HAP-1 (cell line): ENCODE measurements around the gene TBC1D16.
A peak's percentile ranks its signal among the peaks of the same experiment; 100 is the strongest.

ENCODE experiments used
- DNase-seq, 2 experiments: peaks; one replicate each; pipeline ENCODE4 v3.0.0-alpha.2; 2016 to 2020; ENCODE audit warnings: low spot score in 2 of 2
- H3K27me3 ChIP-seq: fragments of 250-450 bp; sonication (Bioruptor Pico); 2 replicates; pipeline ENCODE4 v1.5.1; 2020; ENCODE audit warnings: low read depth, mild to moderate bottlenecking, moderate library complexity
- H3K36me3 ChIP-seq: fragments of 250-450 bp; sonication (Bioruptor Pico); replicated peaks from 2 replicates; pipeline ENCODE4 v1.5.1; 2020; ENCODE audit warnings: mild to moderate bottlenecking
- H3K4me1 ChIP-seq: fragments of 250-450 bp; sonication (Bioruptor Pico); 2 replicates; pipeline ENCODE4 v1.5.1; 2020; ENCODE audit warnings: mild to moderate bottlenecking
- H3K4me3 ChIP-seq: fragments of 250-450 bp; sonication (Bioruptor Pico); 2 replicates; pipeline ENCODE4 v1.5.1; 2020; ENCODE audit warnings: mild to moderate bottlenecking, moderate library complexity
- H3K9me3 ChIP-seq: fragments of 250-450 bp; sonication (Bioruptor Pico); 2 replicates; pipeline ENCODE4 v1.5.1; 2020; ENCODE audit warnings: mild to moderate bottlenecking, moderate library complexity
- in situ Hi-C: fragments of 300-500 bp; cut with MboI; formaldehyde crosslinking; loops from 3 replicates; pipeline ENCODE4 v1.14.3; 2020; ENCODE audit warnings: low sequenced_read_pairs, inconsistent platforms, mixed read lengths

TBC1D16 gene

GRCh38 chr17:79912552-79913330, 122.9 kb downstream of the TBC1D16 start:
- Histone ChIP-seq H3K36me3 (no peaks in the 10 kb centered on the region), H3K4me3 (no peak overlapping the region), H3K27me3 (no peaks in the 10 kb centered on the region; the same call in 1 of the 2 replicates), H3K4me1 (no peaks in the 10 kb centered on the region), H3K9me3 (no peaks in the 10 kb centered on the region)
- in situ Hi-C loops = loop anchor here (10.0 kb wide), 1 partner anchor 128 kb away; no protein-coding TSS in a partner anchor
- no peak for DNase-seq

- H3K27me3 ChIP-seq = no peaks in the 10 kb centered on the region; the same call in 1 of the 2 replicates
- in situ Hi-C loops = loop anchor here (10.0 kb wide), 1 partner anchor 127 kb away; no protein-coding TSS in a partner anchor
- no peaks in the 10 kb centered on the region for H3K36me3 ChIP-seq
- H3K9me3 ChIP-seq = no peaks in the 10 kb centered on the region
- no peaks in the 10 kb centered on the region for H3K4me1 ChIP-seq
- no peak for DNase-seq
- H3K4me3 ChIP-seq = no peak overlapping the region
These were observed 124.0 kb downstream of the TBC1D16 start for GRCh38 chr17:79911430-79912399.

GRCh38 chr17:79910985-79911361, 124.7 kb downstream of the TBC1D16 start:
- no peak overlapping the region for H3K4me3 ChIP-seq
- no peak for DNase-seq
- no peaks in the 10 kb centered on the region; the same call in 1 of the 2 replicates for H3K27me3 ChIP-seq
- no peaks in the 10 kb centered on the region for H3K9me3 ChIP-seq
- H3K4me1 ChIP-seq = no peaks in the 10 kb centered on the region
- in situ Hi-C loops = loop anchor here (10.0 kb wide), 1 partner anchor 126 kb away; no protein-coding TSS in a partner anchor
- H3K36me3 ChIP-seq = no peaks in the 10 kb centered on the region

GRCh38 chr17:79909121-79909520, 126.6 kb downstream of the TBC1D16 start:
- DNase-seq = no peak
- H3K4me3 ChIP-seq = no peak overlapping the region
- in situ Hi-C loops = no loop called here
- H3K9me3 ChIP-seq = no peaks in the 10 kb centered on the region
- H3K36me3 ChIP-seq = no peaks in the 10 kb centered on the region
- no peaks in the 10 kb centered on the region; the same call in 1 of the 2 replicates for H3K27me3 ChIP-seq
- H3K4me1 ChIP-seq = no peaks in the 10 kb centered on the region

GRCh38 chr17:79907850-79908249, 127.8 kb downstream of the TBC1D16 start:
- Histone ChIP-seq H3K27me3 (no peaks in the 10 kb centered on the region; the same call in 1 of the 2 replicates), H3K9me3 (no peaks in the 10 kb centered on the region), H3K36me3 (no peaks in the 10 kb centered on the region), H3K4me1 (no peaks in the 10 kb centered on the region), H3K4me3 (no peak overlapping the region)
- DNase-seq = no peak
- in situ Hi-C loops = no loop called here

- H3K4me1 ChIP-seq = no peaks in the 10 kb centered on the region
- in situ Hi-C loops = no loop called here
- no peaks in the 10 kb centered on the region; the same call in 1 of the 2 replicates for H3K27me3 ChIP-seq
- no peak overlapping the region for H3K4me3 ChIP-seq
- no peaks in the 10 kb centered on the region for H3K9me3 ChIP-seq
- H3K36me3 ChIP-seq = no peaks in the 10 kb centered on the region
- DNase-seq = no peak
These were observed 128.4 kb downstream of the TBC1D16 start for GRCh38 chr17:79907217-79907715.

GRCh38 chr17:79905832-79906231, 129.8 kb downstream of the TBC1D16 start:
- peak in 1 of 2 experiments; percentile 32 for DNase-seq
- in situ Hi-C loops = no loop called here

GRCh38 chr17:79904865-79905264, 130.8 kb downstream of the TBC1D16 start:
- no peaks in the 10 kb centered on the region for H3K4me1 ChIP-seq
- no peaks in the 10 kb centered on the region for H3K9me3 ChIP-seq
- in situ Hi-C loops = no loop called here
- no peak overlapping the region for H3K4me3 ChIP-seq
- H3K36me3 ChIP-seq = no peaks in the 10 kb centered on the region
- no peak for DNase-seq
- peaks cover 7% of the 10 kb centered on the region for H3K27me3 ChIP-seq

More at GRCh38 chr17:79905832-79906231, 129.8 kb downstream of the TBC1D16 start:
- no peaks in the 10 kb centered on the region for H3K4me1 ChIP-seq
- H3K27me3 ChIP-seq = peaks cover 7% of the 10 kb centered on the region
- no peaks in the 10 kb centered on the region for H3K36me3 ChIP-seq
- no peak overlapping the region for H3K4me3 ChIP-seq
- H3K9me3 ChIP-seq = no peaks in the 10 kb centered on the region

- H3K27me3 ChIP-seq = peaks cover 7% of the 10 kb centered on the region
- H3K4me1 ChIP-seq = no peaks in the 10 kb centered on the region
- no peak for DNase-seq
These were observed 133.4 kb downstream of the TBC1D16 start for GRCh38 chr17:79902146-79902791.

GRCh38 chr17:79901131-79901530, 134.5 kb downstream of the TBC1D16 start:
- DNase-seq = no peak
- in situ Hi-C loops = no loop called here
- H3K27me3 ChIP-seq = peaks cover 7% of the 10 kb centered on the region

More at GRCh38 chr17:79902146-79902791, 133.4 kb downstream of the TBC1D16 start:
- Histone ChIP-seq H3K4me3 (no peak overlapping the region), H3K36me3 (no peaks in the 10 kb centered on the region), H3K9me3 (0 out of 2 replicates have a peak, but pooled peaks cover 4% of the 10 kb centered on the region)
- in situ Hi-C loops = no loop called here

GRCh38 chr17:79899584-79899983, 136.1 kb downstream of the TBC1D16 start:
- in situ Hi-C loops = no loop called here
- no peak for DNase-seq

More at GRCh38 chr17:79901131-79901530, 134.5 kb downstream of the TBC1D16 start:
- Histone ChIP-seq H3K36me3 (no peaks in the 10 kb centered on the region), H3K4me3 (no peak overlapping the region), H3K9me3 (0 out of 2 replicates have a peak, but pooled peaks cover 4% of the 10 kb centered on the region), H3K4me1 (no peaks in the 10 kb centered on the region)

GRCh38 chr17:79897243-79898063, 138.2 kb downstream of the TBC1D16 start:
- H3K4me3 ChIP-seq = no peak overlapping the region
- 0 out of 2 replicates have a peak, but pooled peaks cover 4% of the 10 kb centered on the region for H3K9me3 ChIP-seq
- H3K36me3 ChIP-seq = no peaks in the 10 kb centered on the region
- DNase-seq = no peak
- in situ Hi-C loops = no loop called here
- peaks cover 9% of the 10 kb centered on the region for H3K27me3 ChIP-seq
- no peaks in the 10 kb centered on the region for H3K4me1 ChIP-seq

More at GRCh38 chr17:79899584-79899983, 136.1 kb downstream of the TBC1D16 start:
- Histone ChIP-seq H3K4me3 (no peak overlapping the region), H3K36me3 (no peaks in the 10 kb centered on the region), H3K27me3 (peaks cover 9% of the 10 kb centered on the region), H3K4me1 (no peaks in the 10 kb centered on the region), H3K9me3 (0 out of 2 replicates have a peak, but pooled peaks cover 4% of the 10 kb centered on the region)
